Tibial nerve (tissue), 4 donors: ENCODE results near the gene WDR45B.

Experiments
- CTCF ChIP-seq, 5 experiments: fragments of 200-600 bp in 3 of 5; fragments of 450-650 bp in 2 of 5; sonication (generic) in 3 of 5; IDR thresholded peaks; one replicate each; pipeline ENCODE4 v1.5.1; 2016 to 2019; ENCODE audit warnings: antibody characterized with exemption in 5 of 5, mild to moderate bottlenecking in 3 of 5, moderate library complexity in 2 of 5
- EP300 ChIP-seq, 2 donors: sonication (generic); formaldehyde crosslinking; IDR thresholded peaks; one replicate each; pipeline ENCODE4 v1.6.1; 2017; ENCODE audit warnings: antibody characterized with exemption in 2 of 2, mild to moderate bottlenecking in 1 of 2
- POLR2A ChIP-seq, 2 donors: fragments of 450-650 bp; IDR thresholded peaks; one replicate each; pipeline ENCODE4 v1.6.1; 2017; ENCODE audit warnings: antibody characterized with exemption in 2 of 2, mild to moderate bottlenecking in 2 of 2, moderate library complexity in 2 of 2

DNA sequence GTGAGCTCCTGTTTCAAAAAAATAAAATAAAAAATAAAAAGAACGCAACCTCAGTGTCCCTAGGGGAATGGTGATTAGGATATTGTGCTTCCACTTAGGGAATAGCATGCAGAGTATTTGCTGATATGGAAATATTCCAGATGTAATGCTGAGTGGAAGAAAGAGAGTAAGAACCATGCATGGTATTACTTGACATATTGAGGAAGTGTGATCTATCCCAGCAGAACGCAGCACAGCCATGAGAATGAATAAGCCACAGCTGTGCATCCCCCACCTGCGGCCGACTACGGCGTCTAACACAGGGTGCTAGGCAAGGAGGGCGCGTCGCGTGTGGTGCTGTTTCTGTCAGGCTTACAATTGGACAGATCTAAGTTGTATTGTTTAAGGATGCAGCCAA lies 79.2 kb downstream of the WDR45B start:
- TF ChIP-seq CTCF (IDR thresholded peaks at IDR 0.05): no peak
- no peak for TF ChIP-seq EP300 (IDR thresholded peaks at IDR 0.05)
- TF ChIP-seq POLR2A (IDR thresholded peaks at IDR 0.05): no peak
